Activated T-cell treated with anti-CD3 and anti-CD28 coated beads, Interleukin-2, amount 50 U/mL, for 72 hours (primary cell): ENCODE data around the gene ABCD2. TPM values are rescaled to one million over a fixed set of nuclear protein-coding genes. Genes with fewer than 3 reads are reported as not detected.
"Not testable (repeated sequence)": the region's sequence is repeated elsewhere in the genome, so short reads cannot be mapped to it uniquely, and the experiment has no call there.

Experiments used
- ATAC-seq, 2 donors: fragments of 150-1000 bp; cut with Tn5 transposase; replicated peaks in 1 of 2; 2 replicates each; pipeline ENCODE4 v1.10.0; 2021; ENCODE audit warnings: moderate library complexity in 2 of 2, mild to moderate bottlenecking in 1 of 2
- DNase-seq, 2 donors: peaks; one replicate each; pipeline ENCODE4 v3.0.0; 2021 to 2022; ENCODE audit warnings: mixed read lengths in 1 of 2
- H3K27ac Mint-ChIP-seq: one replicate; pipeline ENCODE4 v1.8.0; 2022; ENCODE audit warnings: mild to moderate bottlenecking, moderate library complexity, mixed read lengths
- H3K27me3 Mint-ChIP-seq: one replicate; pipeline ENCODE4 v1.8.0; 2022; ENCODE audit warnings: low read depth, mixed read lengths
- H3K36me3 Mint-ChIP-seq, 2 donors: one replicate each; pipeline ENCODE4 v1.8.0; 2022; ENCODE audit warnings: mixed read lengths in 2 of 2, mild to moderate bottlenecking in 1 of 2; ENCODE audit not compliant: insufficient read depth in 2 of 2
- H3K4me1 Mint-ChIP-seq: one replicate; pipeline ENCODE4 v1.8.0; 2022; ENCODE audit warnings: low read depth, mixed read lengths
- H3K4me3 Mint-ChIP-seq, 2 donors: one replicate each; pipeline ENCODE4 v1.8.0; 2022; ENCODE audit warnings: mild to moderate bottlenecking in 2 of 2, mixed read lengths in 2 of 2, moderate library complexity in 2 of 2
- H3K9me3 Mint-ChIP-seq, 2 donors: one replicate each; pipeline ENCODE4 v1.8.0; 2022; ENCODE audit warnings: mixed read lengths in 2 of 2
- total RNA-seq, 2 donors: library from RNA; stranded (reverse); gene quantifications; one replicate each; pipeline ENCODE4 v1.2.3, GENCODE V29; 2022

ABCD2 gene
- total RNA-seq, 2 donors from 2014 or later: 10.0 to 11.2 TPM

GRCh38 chr12:39605996-39606395 is 13.6 kb downstream of the ABCD2 start:
- no peak for DNase-seq
- Mint-ChIP-seq H3K4me1 (peaks cover 23% of the 10 kb centered on the region), H3K27me3 (no peaks in the 10 kb centered on the region), H3K4me3 (no peak overlapping the region), H3K36me3 (peaks cover 0 to 15% of the 10 kb centered on the region in 2 donors), H3K9me3 (no peaks in the 10 kb centered on the region), H3K27ac (no peak overlapping the region)
- no peak for ATAC-seq

DNA sequence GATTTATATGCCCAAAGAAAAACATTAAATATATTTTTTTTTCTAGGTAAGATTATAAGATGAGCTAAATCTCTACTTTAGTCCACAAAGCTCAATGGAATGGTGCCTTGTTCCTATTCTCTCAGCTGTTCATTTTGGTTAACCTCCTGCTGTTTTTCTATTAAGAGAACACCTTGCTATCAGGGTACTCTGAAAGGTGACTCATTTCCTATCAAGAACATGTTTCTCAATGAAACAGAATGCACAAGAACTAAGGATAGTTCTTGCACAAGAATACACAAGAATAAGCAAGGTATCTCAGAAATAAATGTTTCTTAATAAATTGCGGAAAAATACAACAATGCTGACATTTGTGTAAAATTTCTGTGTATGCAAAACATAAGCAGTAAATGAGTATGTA is 14.1 kb downstream of the ABCD2 start:
- ATAC-seq: no peak
- H3K36me3 Mint-ChIP-seq: peaks cover 0 to 15% of the 10 kb centered on the region in 2 donors

DNA sequence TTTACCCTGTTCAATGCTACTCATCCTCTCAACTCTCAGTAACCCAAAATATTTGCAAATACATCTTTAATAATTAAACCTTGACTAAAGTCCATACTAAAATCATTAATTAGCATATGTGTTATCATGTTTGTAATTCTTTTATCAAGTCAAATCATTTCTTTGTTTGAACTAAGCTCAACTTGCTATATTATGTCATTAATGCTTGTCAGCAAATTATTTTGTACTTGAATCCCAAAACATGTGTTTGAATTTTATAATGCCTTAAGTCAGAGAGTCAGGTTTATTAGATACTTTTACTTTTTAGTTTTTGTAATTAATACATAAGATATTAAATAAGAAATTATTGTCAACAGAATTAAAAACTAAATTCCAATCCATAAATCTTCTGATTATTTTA is 16.5 kb downstream of the ABCD2 start:
- Mint-ChIP-seq H3K4me3 (no peak overlapping the region), H3K27me3 (no peaks in the 10 kb centered on the region), H3K36me3 (peaks cover 3 to 12% of the 10 kb centered on the region in 2 donors), H3K9me3 (no peaks in the 10 kb centered on the region), H3K4me1 (peaks cover 19% of the 10 kb centered on the region), H3K27ac (no peak overlapping the region)
- DNase-seq: no peak
- no peak for ATAC-seq

More for the DNA sequence above, 14.1 kb downstream of the ABCD2 start:
- no peaks in the 10 kb centered on the region for H3K27me3 Mint-ChIP-seq
- no peaks in the 10 kb centered on the region for H3K9me3 Mint-ChIP-seq
- no peak overlapping the region for H3K27ac Mint-ChIP-seq
- H3K4me3 Mint-ChIP-seq: no peak overlapping the region
- DNase-seq: no peak
- peaks cover 23% of the 10 kb centered on the region for H3K4me1 Mint-ChIP-seq

DNA sequence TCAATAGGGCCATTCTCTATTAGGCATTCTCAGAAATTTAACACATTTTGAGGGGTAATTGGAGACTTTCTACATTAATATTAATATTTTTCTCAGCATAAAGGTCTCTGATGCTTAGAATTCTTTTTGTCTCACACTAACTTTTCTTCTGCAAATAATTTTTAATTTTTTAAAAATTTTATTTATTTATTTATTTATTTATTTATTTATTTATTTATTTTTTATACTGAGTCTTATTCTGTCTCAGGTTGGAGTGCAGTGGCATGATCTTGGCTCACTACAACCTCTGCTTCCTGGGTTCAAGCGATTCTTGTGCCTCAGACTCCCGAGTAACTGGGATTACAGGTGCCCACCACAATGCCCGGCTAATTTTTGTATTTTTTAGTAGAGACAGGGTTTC is 17.7 kb downstream of the ABCD2 start:
- H3K27me3 Mint-ChIP-seq, H3K4me3 Mint-ChIP-seq, ATAC-seq, H3K27ac Mint-ChIP-seq, DNase-seq, H3K9me3 Mint-ChIP-seq: not testable (repeated sequence)
- Mint-ChIP-seq H3K4me1 (peaks cover 15% of the 10 kb centered on the region), H3K36me3 (peaks cover 3 to 17% of the 10 kb centered on the region in 2 donors)

DNA sequence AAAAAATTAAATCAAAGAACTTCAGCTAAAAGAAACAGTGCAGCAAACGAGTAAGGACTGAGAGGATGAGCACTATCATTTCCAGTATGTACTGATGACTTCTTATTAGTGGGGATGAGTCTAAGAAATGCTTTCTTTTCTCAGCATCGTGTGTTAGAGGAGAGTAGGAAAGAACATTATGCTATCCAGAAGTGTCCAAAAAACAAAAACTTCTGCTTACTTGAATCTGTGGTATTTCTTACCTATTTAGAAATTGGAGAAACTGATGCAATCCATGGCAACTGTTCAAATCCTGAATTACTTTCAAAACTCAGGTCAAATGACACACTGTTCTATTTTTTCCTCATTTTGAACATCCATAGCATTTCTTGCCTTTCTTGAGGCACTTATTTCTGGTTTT is 23.7 kb downstream of the ABCD2 start:
- H3K36me3 Mint-ChIP-seq: peaks cover 3 to 11% of the 10 kb centered on the region in 2 donors

DNA sequence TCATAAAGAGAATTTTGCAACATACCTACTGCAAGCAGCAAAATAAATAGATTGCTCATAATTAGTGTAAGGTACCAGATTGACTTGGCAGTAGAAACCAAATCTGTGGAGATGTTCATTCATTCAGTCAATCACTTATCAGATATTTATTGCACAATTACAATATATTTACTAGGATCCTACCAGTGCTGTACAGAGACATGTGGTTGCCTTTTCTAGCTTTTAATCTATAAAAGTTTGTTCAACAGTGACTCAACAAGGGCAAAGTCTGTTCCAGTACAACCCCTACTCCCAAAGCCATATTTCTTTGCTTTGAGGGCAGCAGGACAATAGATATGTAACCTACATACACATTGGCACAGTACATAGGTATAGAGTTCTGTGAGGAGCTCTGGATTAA is 27.3 kb downstream of the ABCD2 start:
- ATAC-seq (peak in 1 of 2 donors; percentile 25), DNase-seq (no peak)
- H3K27ac Mint-ChIP-seq: no peak overlapping the region
- no peaks in the 10 kb centered on the region for H3K9me3 Mint-ChIP-seq
- peaks cover 22% of the 10 kb centered on the region for H3K4me1 Mint-ChIP-seq
- H3K36me3 Mint-ChIP-seq: peaks cover 0 to 9% of the 10 kb centered on the region in 2 donors
- H3K4me3 Mint-ChIP-seq: no peak overlapping the region
- no peaks in the 10 kb centered on the region for H3K27me3 Mint-ChIP-seq

More for the DNA sequence above, 23.7 kb downstream of the ABCD2 start:
- Mint-ChIP-seq H3K9me3 (no peaks in the 10 kb centered on the region), H3K4me1 (peaks cover 17% of the 10 kb centered on the region), H3K4me3 (peak overlapping the region in 1 of 2 donors; percentile 41), H3K27me3 (no peaks in the 10 kb centered on the region), H3K27ac (peak overlapping the region; percentile 90)
- peak; percentile 36 to 59 for ATAC-seq
- no peak for DNase-seq

DNA sequence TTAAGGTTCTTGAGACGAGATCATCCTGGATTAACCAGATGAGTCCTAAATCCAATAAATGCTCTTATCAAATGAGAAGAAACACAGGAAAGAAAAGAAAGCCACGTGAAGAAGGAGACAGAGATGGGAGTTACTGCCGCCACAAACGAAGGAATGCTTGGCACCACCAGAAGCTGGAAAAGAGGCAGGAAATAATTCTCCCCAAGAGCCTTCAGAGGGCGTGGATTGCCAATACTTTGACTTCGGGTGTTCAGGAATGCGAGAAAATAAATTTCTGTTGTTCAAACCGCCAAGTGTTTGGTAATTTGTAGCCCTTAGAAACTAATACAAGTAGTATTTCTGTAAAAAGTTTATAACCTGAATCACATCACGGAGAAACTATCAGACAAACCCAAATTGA is 31.3 kb downstream of the ABCD2 start:
- no peak overlapping the region for H3K27ac Mint-ChIP-seq
- no peak for ATAC-seq
- H3K9me3 Mint-ChIP-seq: no peaks in the 10 kb centered on the region
- H3K36me3 Mint-ChIP-seq: peaks cover 8% of the 10 kb centered on the region in 2 donors
- peaks cover 18% of the 10 kb centered on the region for H3K4me1 Mint-ChIP-seq
- H3K4me3 Mint-ChIP-seq: no peak overlapping the region
- no peaks in the 10 kb centered on the region for H3K27me3 Mint-ChIP-seq
- no peak for DNase-seq

GRCh38 chr12:39587225-39587624 is 32.4 kb downstream of the ABCD2 start:
- DNase-seq (peak in 1 of 2 donors; percentile 1), ATAC-seq (no peak)
- Mint-ChIP-seq H3K4me3 (no peak overlapping the region), H3K4me1 (peaks cover 12% of the 10 kb centered on the region), H3K27ac (peak overlapping the region; percentile 47), H3K36me3 (peaks cover 7 to 8% of the 10 kb centered on the region in 2 donors), H3K27me3 (no peaks in the 10 kb centered on the region), H3K9me3 (no peaks in the 10 kb centered on the region)

- Mint-ChIP-seq H3K36me3 (peaks cover 7 to 8% of the 10 kb centered on the region in 2 donors), H3K27ac (no peak overlapping the region), H3K9me3 (no peaks in the 10 kb centered on the region), H3K4me3 (no peak overlapping the region), H3K4me1 (peaks cover 14% of the 10 kb centered on the region), H3K27me3 (no peaks in the 10 kb centered on the region)
- no peak for ATAC-seq
- DNase-seq: no peak
Measured at GRCh38 chr12:39586816-39587215, 32.8 kb downstream of the ABCD2 start.

DNA sequence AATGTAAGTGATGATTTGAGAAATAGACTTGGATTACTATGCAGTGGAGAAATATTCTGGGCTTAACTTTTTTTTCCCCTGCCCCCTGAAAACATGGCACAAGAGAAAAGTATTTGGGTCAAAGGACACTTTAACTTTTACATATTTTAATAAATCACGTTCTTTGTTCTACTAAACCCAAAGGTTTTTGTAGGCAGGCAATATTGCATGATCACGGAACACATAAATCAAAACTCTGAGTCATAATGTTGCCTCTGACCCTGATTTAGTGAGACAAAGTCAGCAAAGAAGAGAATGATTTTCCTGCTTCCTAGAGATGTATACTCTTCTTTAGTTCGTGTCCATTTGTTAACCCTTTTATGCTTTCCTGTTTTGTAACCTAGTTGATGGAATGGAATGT is 38.0 kb downstream of the ABCD2 start:
- DNase-seq: no peak
- Mint-ChIP-seq H3K36me3 (peaks cover 5 to 8% of the 10 kb centered on the region in 2 donors), H3K9me3 (no peaks in the 10 kb centered on the region), H3K4me3 (no peak overlapping the region), H3K27me3 (no peaks in the 10 kb centered on the region), H3K27ac (no peak overlapping the region), H3K4me1 (peaks cover 4% of the 10 kb centered on the region)
- no peak for ATAC-seq

DNA sequence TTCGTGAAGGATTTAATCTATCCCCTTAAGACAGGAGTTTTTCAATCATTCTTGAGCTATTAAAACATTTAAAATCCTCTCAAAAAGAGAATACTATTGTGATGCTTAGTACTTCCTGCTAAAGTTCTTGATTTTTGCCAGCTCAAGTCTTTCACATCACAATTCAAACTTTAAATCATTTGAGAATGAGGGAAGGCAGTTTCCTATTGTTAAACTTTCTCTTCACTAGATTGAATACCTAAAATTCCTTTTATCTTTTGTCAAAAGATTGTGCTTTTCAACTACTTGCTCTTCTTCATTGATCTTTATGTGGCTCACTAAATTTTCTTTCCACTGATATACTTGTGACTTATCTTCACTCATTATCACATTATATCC is 44.1 kb downstream of the ABCD2 start:
- peaks cover 13% of the 10 kb centered on the region for H3K4me1 Mint-ChIP-seq
- no peaks in the 10 kb centered on the region for H3K9me3 Mint-ChIP-seq

DNA sequence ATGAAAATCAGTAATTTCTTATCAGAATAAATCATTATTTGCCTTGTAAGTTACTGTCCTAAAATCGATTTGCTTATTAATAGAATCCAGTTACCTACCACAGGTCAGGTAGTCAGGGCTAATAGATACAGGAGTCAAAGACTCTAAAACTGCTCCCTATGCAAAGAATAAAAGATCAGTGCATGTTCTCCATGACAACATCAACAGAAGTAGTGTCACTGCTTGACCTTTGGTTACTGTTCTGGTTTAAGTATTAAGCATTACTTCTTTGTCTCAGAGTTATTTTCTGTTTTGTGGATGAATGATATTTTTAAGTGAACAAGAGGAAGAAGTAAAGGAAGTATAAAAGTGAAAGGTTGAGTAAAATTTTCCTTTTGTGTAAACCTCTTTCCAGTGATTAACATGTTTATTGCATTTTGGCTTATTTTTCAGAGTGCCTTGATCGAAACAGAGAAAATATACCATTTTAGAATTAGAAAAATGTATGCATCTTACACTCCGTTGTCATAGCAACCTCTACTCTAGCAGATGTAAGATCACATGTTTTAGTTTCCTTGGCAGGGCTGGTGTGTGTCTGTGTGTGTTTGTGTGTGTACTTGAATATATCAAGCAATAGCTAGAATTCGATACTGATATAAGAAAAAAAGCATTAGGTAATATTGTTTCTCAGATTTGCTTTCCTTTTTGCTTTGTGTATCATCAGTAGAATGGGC is 44.7 kb downstream of the ABCD2 start:
- Mint-ChIP-seq H3K4me1 (peaks cover 13% of the 10 kb centered on the region), H3K36me3 (peaks cover 8 to 23% of the 10 kb centered on the region in 2 donors), H3K4me3 (no peak overlapping the region), H3K9me3 (no peaks in the 10 kb centered on the region), H3K27me3 (no peaks in the 10 kb centered on the region), H3K27ac (peak overlapping the region; percentile 79)
- ATAC-seq (no peak), DNase-seq (no peak)

More for the DNA sequence above, 44.1 kb downstream of the ABCD2 start:
- no peaks in the 10 kb centered on the region for H3K27me3 Mint-ChIP-seq
- DNase-seq (no peak), ATAC-seq (no peak)
- H3K4me3 Mint-ChIP-seq: no peak overlapping the region
- H3K36me3 Mint-ChIP-seq: peaks cover 5 to 17% of the 10 kb centered on the region in 2 donors
- peak overlapping the region; percentile 56 for H3K27ac Mint-ChIP-seq

- H3K27me3 Mint-ChIP-seq: no peaks in the 10 kb centered on the region
- no peak overlapping the region for H3K4me3 Mint-ChIP-seq
- peaks cover 13% of the 10 kb centered on the region for H3K4me1 Mint-ChIP-seq
- ATAC-seq (no peak), DNase-seq (no peak)
- peaks cover 10 to 29% of the 10 kb centered on the region in 2 donors for H3K36me3 Mint-ChIP-seq
- H3K9me3 Mint-ChIP-seq: no peaks in the 10 kb centered on the region
- H3K27ac Mint-ChIP-seq: no peak overlapping the region
Measured at GRCh38 chr12:39574378-39574777, 45.2 kb downstream of the ABCD2 start.

- Mint-ChIP-seq H3K4me3 (no peak overlapping the region), H3K27ac (no peak overlapping the region), H3K9me3 (no peaks in the 10 kb centered on the region), H3K4me1 (peaks cover 13% of the 10 kb centered on the region), H3K36me3 (peaks cover 10 to 29% of the 10 kb centered on the region in 2 donors), H3K27me3 (no peaks in the 10 kb centered on the region)
- no peak for DNase-seq
- no peak for ATAC-seq
Measured at GRCh38 chr12:39573971-39574370, 45.6 kb downstream of the ABCD2 start.
